HEK293 (cell line): ENCODE results near the gene MYO1D.
"Not testable (repeated sequence)": the region's sequence is repeated elsewhere in the genome, so short reads cannot be mapped to it uniquely, and the experiment has no call there.

ENCODE experiments used
- CTCF ChIA-PET: fragments of 350-600 bp; formaldehyde crosslinking; extraction: SDS; loops from one replicate; lab custom pipeline; 2021; ENCODE audit warnings: antibody characterized with exemption; lab: Yijun Ruan, JAX
- POLR2A ChIA-PET: fragments of 300-600 bp; formaldehyde crosslinking; extraction: SDS; loops from one replicate; lab custom pipeline; 2020; ENCODE audit warnings: antibody characterized with exemption, inconsistent platforms; lab: Yijun Ruan, JAX
- H3K27ac ChIP-seq: fragments of 200-500 bp; sonication (Bioruptor generic); 2 replicates; pipeline ENCODE4 v1.5.1; 2014; ENCODE audit warnings: low read depth, low read length, control low read depth, inconsistent platforms; ENCODE audit errors: extremely low read depth
- H3K36me3 ChIP-seq, 2 experiments: fragments of 200-500 bp in 1 of 2; sonication (Bioruptor generic) in 1 of 2; 1 replicate in 1 of 2; 2 replicates in 1 of 2; pipeline ENCODE4 v1.5.1; 2014 to 2017; ENCODE audit warnings: inconsistent platforms in 2 of 2, low read length in 2 of 2; ENCODE audit not compliant: control insufficient read depth in 2 of 2, insufficient read depth in 1 of 2
- H3K4me1 ChIP-seq: fragments of 200-500 bp; sonication (Bioruptor generic); 2 replicates; pipeline ENCODE4 v1.5.1; 2014; ENCODE audit warnings: mild to moderate bottlenecking, low read length, inconsistent platforms; ENCODE audit not compliant: control insufficient read depth, insufficient read depth
- H3K4me3 ChIP-seq: 2 replicates; pipeline ENCODE4 v1.5.1; 2011; ENCODE audit warnings: low read depth, mild to moderate bottlenecking, control low read depth, low read length, moderate library complexity
- H3K9me3 ChIP-seq: fragments of 200-500 bp; sonication (Bioruptor generic); 2 replicates; pipeline ENCODE4 v1.5.1; 2014; ENCODE audit warnings: low read depth, low read length, inconsistent platforms; ENCODE audit not compliant: control insufficient read depth, insufficient read depth
- MZF1 ChIP-seq: fragments of 450-650 bp; formaldehyde crosslinking; IDR thresholded peaks from 2 replicates; pipeline ENCODE4 v1.5.1; 2017; ENCODE audit warnings: missing biosample characterization, missing genetic modification characterization, borderline replicate concordance
- SALL2 ChIP-seq: fragments of 450-650 bp; formaldehyde crosslinking; IDR thresholded peaks from 2 replicates; pipeline ENCODE4 v1.5.0; 2017; ENCODE audit warnings: missing biosample characterization, mild to moderate bottlenecking, missing genetic modification characterization, borderline replicate concordance
- YY1 ChIP-seq: fragments of 450-650 bp; formaldehyde crosslinking; IDR thresholded peaks from 2 replicates; pipeline ENCODE4 v1.5.1; 2018; ENCODE audit warnings: missing biosample characterization, missing genetic modification characterization
- ZBTB44 ChIP-seq: fragments of 450-650 bp; IDR thresholded peaks from 2 replicates; pipeline ENCODE4 v1.5.1; 2018; ENCODE audit warnings: missing biosample characterization, mild to moderate bottlenecking, missing genetic modification characterization
- ZFHX2 ChIP-seq: fragments of 450-650 bp; formaldehyde crosslinking; conservative IDR thresholded peaks from 2 replicates; pipeline ENCODE4 v1.5.1; 2016; ENCODE audit warnings: missing biosample characterization, missing genetic modification characterization
- ZNF133 ChIP-seq: fragments of 450-650 bp; formaldehyde crosslinking; IDR thresholded peaks from 2 replicates; pipeline ENCODE4 v1.5.1; 2016; ENCODE audit warnings: missing biosample characterization, missing genetic modification characterization
- ZNF146 ChIP-seq: fragments of 450-650 bp; formaldehyde crosslinking; IDR thresholded peaks from 2 replicates; pipeline ENCODE4 v1.5.1; 2016; ENCODE audit warnings: missing biosample characterization, missing genetic modification characterization
- ZNF155 ChIP-seq: fragments of 450-650 bp; formaldehyde crosslinking; IDR thresholded peaks from 2 replicates; pipeline ENCODE4 v1.5.1; 2016; ENCODE audit warnings: missing biosample characterization, missing genetic modification characterization
- ZNF175 ChIP-seq: fragments of 450-650 bp; formaldehyde crosslinking; IDR thresholded peaks from 2 replicates; pipeline ENCODE4 v1.5.1; 2016; ENCODE audit warnings: missing biosample characterization, missing genetic modification characterization
- ZNF23 ChIP-seq: fragments of 450-650 bp; formaldehyde crosslinking; IDR thresholded peaks from 2 replicates; pipeline ENCODE4 v1.5.1; 2016; ENCODE audit warnings: missing biosample characterization, missing genetic modification characterization, borderline replicate concordance
- ZNF324 ChIP-seq: fragments of 450-650 bp; formaldehyde crosslinking; IDR thresholded peaks from 2 replicates; pipeline ENCODE4 v1.5.1; 2016; ENCODE audit warnings: missing biosample characterization, missing genetic modification characterization
- ZNF350 ChIP-seq: fragments of 450-650 bp; formaldehyde crosslinking; IDR thresholded peaks from 2 replicates; pipeline ENCODE4 v1.5.0; 2017; ENCODE audit warnings: missing biosample characterization, mild to moderate bottlenecking, missing genetic modification characterization
- ZNF426 ChIP-seq: fragments of 450-650 bp; formaldehyde crosslinking; IDR thresholded peaks from 2 replicates; pipeline ENCODE4 v1.5.1; 2017; ENCODE audit warnings: missing biosample characterization, missing genetic modification characterization, mild to moderate bottlenecking, inconsistent platforms, moderate library complexity
- ZNF473 ChIP-seq: fragments of 450-650 bp; formaldehyde crosslinking; IDR thresholded peaks from 2 replicates; pipeline ENCODE4 v1.5.1; 2017; ENCODE audit warnings: missing biosample characterization, missing genetic modification characterization
- ZNF48 ChIP-seq: fragments of 450-650 bp; formaldehyde crosslinking; IDR thresholded peaks from 2 replicates; pipeline ENCODE4 v1.5.1; 2016; ENCODE audit warnings: missing biosample characterization, missing genetic modification characterization
- ZNF518A ChIP-seq: fragments of 450-650 bp; formaldehyde crosslinking; conservative IDR thresholded peaks from 2 replicates; pipeline ENCODE4 v1.5.1; 2016; ENCODE audit warnings: low read depth, missing biosample characterization, missing genetic modification characterization
- ZNF530 ChIP-seq: fragments of 450-650 bp; formaldehyde crosslinking; IDR thresholded peaks from 2 replicates; pipeline ENCODE4 v1.5.1; 2016; ENCODE audit warnings: low read depth, missing biosample characterization, missing genetic modification characterization
- ZNF626 ChIP-seq: fragments of 450-650 bp; sonication (Bioruptor Pico); formaldehyde crosslinking; IDR thresholded peaks from 2 replicates; pipeline ENCODE4 v1.5.1; 2018; ENCODE audit warnings: missing biosample characterization, missing genetic modification characterization, inconsistent platforms
- ZNF629 ChIP-seq: fragments of 450-650 bp; formaldehyde crosslinking; IDR thresholded peaks from 2 replicates; pipeline ENCODE4 v1.5.1; 2017; ENCODE audit warnings: missing biosample characterization, missing genetic modification characterization
- ZNF645 ChIP-seq: fragments of 450-650 bp; formaldehyde crosslinking; IDR thresholded peaks from 2 replicates; pipeline ENCODE4; 2016; ENCODE audit warnings: missing biosample characterization, missing genetic modification characterization
- ZNF785 ChIP-seq: fragments of 450-650 bp; formaldehyde crosslinking; IDR thresholded peaks from 2 replicates; pipeline ENCODE4 v1.5.1; 2016; ENCODE audit warnings: missing biosample characterization, missing genetic modification characterization

MYO1D gene

GRCh38 chr17:32876417-32877163 is at the start of gene MYO1D (continued):
- TF ChIP-seq ZBTB44 (tag by site-specific recombination) = 0 out of 2 replicates have a peak, but pooled peaks have one; percentile 14
- no peak for TF ChIP-seq ZNF324

GRCh38 chr17:32926183-32926582 is 49.3 kb upstream of the MYO1D start:
- ChIA-PET POLR2A (no interaction called here), CTCF (interaction anchor here (0.6 to 0.8 kb wide), 2 partner anchors 10 to 123 kb away, joined by 3 to 4 read pairs; no protein-coding TSS in a partner anchor)
- no peak overlapping the region for H3K4me3 ChIP-seq
- TF ChIP-seq YY1 (tag by site-specific recombination) (no peak), ZNF350 (tag by site-specific recombination) (no peak), ZNF426 (tag by site-specific recombination) (no peak), ZNF626 (no peak), ZFHX2 (tag by site-specific recombination) (no peak), ZNF133 (tag by site-specific recombination) (no peak), ZNF48 (no peak), ZNF785 (no peak), ZNF530 (tag by site-specific recombination) (no peak), ZNF146 (no peak), MZF1 (no peak), SALL2 (tag by site-specific recombination) (no peak), ZNF23 (no peak), ZNF155 (tag by site-specific recombination) (no peak), ZNF645 (tag by site-specific recombination) (no peak), ZNF175 (tag by site-specific recombination) (no peak), ZNF473 (no peak), ZNF629 (tag by site-specific recombination) (no peak), ZNF518A (tag by site-specific recombination) (no peak)
- peaks cover 10% of the 10 kb centered on the region for H3K4me1 ChIP-seq
- H3K9me3 ChIP-seq = no peaks in the 10 kb centered on the region
- no peak overlapping the region for H3K27ac ChIP-seq
- H3K36me3 ChIP-seq = peaks cover 0 to 1% of the 10 kb centered on the region in 2 experiments; a peak in 1 of 3 replicates

- H3K27ac ChIP-seq, H3K36me3 ChIP-seq, H3K4me3 ChIP-seq, POLR2A ChIA-PET, H3K4me1 ChIP-seq, H3K9me3 ChIP-seq: not testable (repeated sequence)
- CTCF ChIA-PET = interaction anchor here (1.1 to 1.3 kb wide), 2 partner anchors 13 to 48 kb away, joined by 3 to 4 read pairs; no protein-coding TSS in a partner anchor
Observed at GRCh38 chr17:32923905-32924304, 47.0 kb upstream of the MYO1D start.
